Adrenal gland (tissue), 12 donors: ENCODE measurements around the gene HSF2BP. TPM values are rescaled to one million over a fixed set of nuclear protein-coding genes. Genes with fewer than 3 reads are reported as not detected.
"Not testable (repeated sequence)": the region's sequence is repeated elsewhere in the genome, so short reads cannot be mapped to it uniquely, and the experiment has no call there.

ENCODE experiments used
- DNase-seq, 7 donors: peaks; one replicate each; pipeline ENCODE4 v3.0.0-alpha.2; 2019 to 2020
- H3K27ac ChIP-seq, 5 donors: fragments of 200-600 bp; sonication (generic) in 4 of 5; 1 replicate in 3 of 5; 2 replicates in 2 of 5; pipeline versions ENCODE4 v1.5.1 to v1.8.0; 2016 to 2020; ENCODE audit warnings: mild to moderate bottlenecking in 1 of 5
- H3K27me3 ChIP-seq: fragments of 200-600 bp; 2 replicates; pipeline ENCODE4 v1.8.0; 2021
- H3K36me3 ChIP-seq, 2 donors: fragments of 200-600 bp; replicated peaks in 1 of 2; 1 replicate in 1 of 2; 2 replicates in 1 of 2; pipeline versions ENCODE4 v1.5.1 to v1.8.0; 2018 to 2022
- H3K4me1 ChIP-seq, 2 donors: fragments of 200-600 bp; replicated peaks in 1 of 2; 1 replicate in 1 of 2; 2 replicates in 1 of 2; pipeline versions ENCODE4 v1.5.1 to v1.8.0; 2018 to 2021
- H3K4me3 ChIP-seq, 4 donors: fragments of 200-600 bp; sonication (generic) in 3 of 4; one replicate each; pipeline ENCODE4 v1.5.1; 2016 to 2018
- H3K9me3 ChIP-seq, 3 donors: fragments of 200-600 bp; sonication (generic) in 1 of 3; replicated peaks in 1 of 3; 1 replicate in 2 of 3; 2 replicates in 1 of 3; pipeline versions ENCODE4 v1.5.1 to v1.8.0; 2016 to 2021
- POLR2A ChIP-seq, 2 donors: fragments of 450-650 bp; IDR thresholded peaks; one replicate each; pipeline ENCODE4 v1.6.1; 2017; ENCODE audit warnings: antibody characterized with exemption in 2 of 2, mild to moderate bottlenecking in 2 of 2, moderate library complexity in 1 of 2
- whole genome bisulfite sequencing, 4 donors: extraction: QIAGEN DNeasy Blood & Tissue Kit in 2 of 4; methylation state at CpG; one replicate each; pipeline versions ENCODE4 v1.1.5 to v1.1.7; 2013 to 2017; 5-methylcytosine and 5-hydroxymethylcytosine counted together
- intact Hi-C, 2 donors: fragments of 100-400 bp; cut with DNase I; formaldehyde crosslinking; loops; one replicate each; pipeline versions ENCODE4 v1.14.1 to v1.15.0; 2022 to 2023
- polyA plus RNA-seq, 3 donors: library from polyadenylated mRNA; stranded (reverse); fragments of 200-250 nt in 2 of 3; fragments of 350-450 nt in 1 of 3; fragmentation: Illumina TruSeq in 1 of 3; extraction: RNeasy Lipid Tissue Mini Kit (QIAGEN cat#74804) in 1 of 3; gene quantifications; one replicate each; pipeline ENCODE4 v1.2.3, GENCODE V29; 2013 to 2014
- total RNA-seq, 9 donors: library from RNA; depleted of rRNA in 4 of 9; stranded (reverse); fragments of >200 nt in 4 of 9; fragments of 120-200 nt in 1 of 9; fragmentation: NEBNext Ultra II Directional in 1 of 9; extraction: Animal tissue kit (Norgen Biotek cat#: 25700) in 1 of 9; gene quantifications; one replicate each; pipeline versions ENCODE4 v1.1.0 to v1.2.4, GENCODE V29; 2013 to 2023
- TF ChIP-seq, protein P1 (sequence below), 6 experiments: fragments of 450-650 bp in 4 of 6; fragments of 200-600 bp in 2 of 6; sonication (generic) in 1 of 6; IDR thresholded peaks; 1 replicate in 5 of 6; 2 replicates in 1 of 6; pipeline versions ENCODE4 v1.5.1 to v1.8.0; 2016 to 2021; ENCODE audit warnings: antibody characterized with exemption in 6 of 6, mild to moderate bottlenecking in 2 of 6, moderate library complexity in 1 of 6
- donor health status: healthy with polysubstance abuse.
- donor health status: Bipolar disorder and iron deficiency.
- donor health status: DM: yes; HTN: yes; CAD: no.
- donor health status: DM: no; HTN: no; CAD: no.
- donor health status: DM: no; HTN: no; CAD: no.
- donor health status: DM: yes; HTN: yes; CAD: no.

HSF2BP gene
- total and polyA plus RNA-seq, 12 donors: 0.23 to 1.5 (median 0.42) TPM; not detected in 2

DNA sequence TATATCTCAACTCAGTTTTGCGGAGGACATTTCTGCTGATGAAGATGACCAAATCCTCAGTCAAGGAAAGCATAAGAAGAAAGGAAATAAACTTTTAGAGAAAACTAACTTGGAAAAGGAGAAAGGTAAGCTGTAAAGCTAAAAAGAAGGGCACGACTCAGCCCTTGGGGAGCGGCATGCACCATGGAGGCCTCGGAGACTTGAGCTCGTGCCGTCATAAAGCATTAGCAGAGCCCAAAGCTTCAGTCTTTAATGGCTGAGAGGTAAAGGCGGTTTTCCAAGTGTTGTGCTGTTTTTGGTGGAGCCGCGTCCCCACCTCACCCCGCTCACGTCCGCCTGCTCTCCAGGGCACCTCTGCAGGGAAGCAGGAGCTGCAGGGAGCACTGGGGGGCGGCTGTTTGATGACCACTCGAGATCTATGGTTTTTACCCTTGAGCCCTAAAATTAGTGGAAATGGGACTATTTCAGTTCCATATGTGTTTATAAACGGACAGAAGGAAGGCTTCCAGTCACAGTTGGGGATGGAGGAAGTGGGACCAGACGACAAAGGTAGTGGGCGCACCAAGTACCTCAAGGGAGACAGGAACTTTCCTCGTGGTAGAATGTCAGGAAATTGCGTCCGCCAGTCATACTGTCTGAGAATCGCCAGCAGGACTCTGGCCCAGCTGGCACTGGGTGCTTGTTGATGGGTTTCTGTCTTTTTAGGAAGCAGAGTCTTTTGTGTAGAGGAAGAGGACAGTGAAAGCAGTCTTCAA is 27.7 kb upstream of the HSF2BP start:
- DNase-seq: no peak
- H3K9me3 ChIP-seq: no peaks in the 10 kb centered on the region
- TF ChIP-seq POLR2A (IDR thresholded peaks at IDR 0.05): no peak
- TF ChIP-seq, protein P1, sequence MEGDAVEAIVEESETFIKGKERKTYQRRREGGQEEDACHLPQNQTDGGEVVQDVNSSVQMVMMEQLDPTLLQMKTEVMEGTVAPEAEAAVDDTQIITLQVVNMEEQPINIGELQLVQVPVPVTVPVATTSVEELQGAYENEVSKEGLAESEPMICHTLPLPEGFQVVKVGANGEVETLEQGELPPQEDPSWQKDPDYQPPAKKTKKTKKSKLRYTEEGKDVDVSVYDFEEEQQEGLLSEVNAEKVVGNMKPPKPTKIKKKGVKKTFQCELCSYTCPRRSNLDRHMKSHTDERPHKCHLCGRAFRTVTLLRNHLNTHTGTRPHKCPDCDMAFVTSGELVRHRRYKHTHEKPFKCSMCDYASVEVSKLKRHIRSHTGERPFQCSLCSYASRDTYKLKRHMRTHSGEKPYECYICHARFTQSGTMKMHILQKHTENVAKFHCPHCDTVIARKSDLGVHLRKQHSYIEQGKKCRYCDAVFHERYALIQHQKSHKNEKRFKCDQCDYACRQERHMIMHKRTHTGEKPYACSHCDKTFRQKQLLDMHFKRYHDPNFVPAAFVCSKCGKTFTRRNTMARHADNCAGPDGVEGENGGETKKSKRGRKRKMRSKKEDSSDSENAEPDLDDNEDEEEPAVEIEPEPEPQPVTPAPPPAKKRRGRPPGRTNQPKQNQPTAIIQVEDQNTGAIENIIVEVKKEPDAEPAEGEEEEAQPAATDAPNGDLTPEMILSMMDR (IDR thresholded peaks at IDR 0.05): no peak
- H3K4me1 ChIP-seq: no peaks in the 10 kb centered on the region
- H3K27ac ChIP-seq: no peak overlapping the region
- intact Hi-C loops: no loop called here
- H3K36me3 ChIP-seq: peaks cover 0 to 95% of the 10 kb centered on the region in 2 donors
- no peak overlapping the region for H3K4me3 ChIP-seq
- WGBS, 4 donors: 87 to 94% (median 90%) methylated on average over 20 to 21 of the region's 21 CpGs
- H3K27me3 ChIP-seq: no peaks in the 10 kb centered on the region

DNA sequence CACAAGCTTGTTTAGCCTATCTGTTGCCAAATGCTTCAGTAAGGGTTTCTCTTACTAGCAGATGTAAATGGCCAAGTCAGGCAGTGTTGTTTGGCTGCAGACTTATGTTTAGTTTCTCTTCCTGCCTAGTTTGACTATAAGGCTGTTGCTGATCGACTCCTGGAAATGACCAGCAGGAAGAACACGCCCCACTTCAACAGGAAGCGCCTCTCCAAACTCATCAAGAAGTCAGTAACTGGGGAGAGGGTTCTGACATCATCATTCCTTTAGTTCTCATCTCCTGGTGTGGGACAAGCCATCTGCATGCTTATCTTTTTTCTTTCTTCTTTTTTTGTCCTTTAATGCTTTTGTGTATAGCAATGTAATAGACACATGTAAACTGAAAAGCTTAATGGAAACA is 25.1 kb upstream of the HSF2BP start:
- H3K4me3 ChIP-seq: no peak overlapping the region
- H3K9me3 ChIP-seq: no peaks in the 10 kb centered on the region
- no peak overlapping the region for H3K27ac ChIP-seq
- no peaks in the 10 kb centered on the region for H3K27me3 ChIP-seq
- TF ChIP-seq, protein P1 (IDR thresholded peaks at IDR 0.05): no peak
- TF ChIP-seq POLR2A (IDR thresholded peaks at IDR 0.05): no peak
- DNase-seq: no peak
- H3K36me3 ChIP-seq: peaks cover 0 to 81% of the 10 kb centered on the region in 2 donors
- H3K4me1 ChIP-seq: no peaks in the 10 kb centered on the region
- intact Hi-C loops: no loop called here
- WGBS, 4 donors: 59 to 80% (median 77%) methylated on average over 3 of the region's 3 CpGs

DNA sequence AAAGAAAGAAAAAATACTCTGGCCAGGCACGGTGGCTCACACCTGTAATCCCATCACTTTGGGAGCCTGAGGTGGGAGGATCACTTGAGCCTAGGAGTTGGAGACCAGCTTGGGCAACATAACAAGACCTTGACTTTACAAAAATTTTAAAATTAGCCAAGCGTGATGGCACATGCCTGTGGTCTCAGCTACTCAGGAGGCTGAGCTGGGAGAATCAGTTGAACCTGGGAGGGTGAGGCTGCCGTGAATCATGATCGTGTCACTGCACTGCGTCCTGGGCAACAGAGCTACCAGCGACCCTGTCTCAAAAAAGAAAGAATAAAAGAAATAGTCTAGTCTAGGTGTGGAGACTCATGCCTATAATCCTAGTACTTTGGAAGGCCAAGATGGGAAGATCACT is 22.4 kb upstream of the HSF2BP start:
- intact Hi-C loops: no loop called here
- WGBS, 4 donors: 93 to 98% (median 95%) methylated on average over 6 of the region's 6 CpGs
- no peak overlapping the region for H3K4me3 ChIP-seq
- H3K36me3 ChIP-seq: peaks cover 0 to 72% of the 10 kb centered on the region in 2 donors
- H3K4me1 ChIP-seq: no peaks in the 10 kb centered on the region
- no peaks in the 10 kb centered on the region for H3K9me3 ChIP-seq
- DNase-seq: no peak
- no peak for TF ChIP-seq POLR2A (IDR thresholded peaks at IDR 0.05)
- TF ChIP-seq, protein P1 (IDR thresholded peaks at IDR 0.05): no peak
- no peak overlapping the region for H3K27ac ChIP-seq
- no peaks in the 10 kb centered on the region for H3K27me3 ChIP-seq

DNA sequence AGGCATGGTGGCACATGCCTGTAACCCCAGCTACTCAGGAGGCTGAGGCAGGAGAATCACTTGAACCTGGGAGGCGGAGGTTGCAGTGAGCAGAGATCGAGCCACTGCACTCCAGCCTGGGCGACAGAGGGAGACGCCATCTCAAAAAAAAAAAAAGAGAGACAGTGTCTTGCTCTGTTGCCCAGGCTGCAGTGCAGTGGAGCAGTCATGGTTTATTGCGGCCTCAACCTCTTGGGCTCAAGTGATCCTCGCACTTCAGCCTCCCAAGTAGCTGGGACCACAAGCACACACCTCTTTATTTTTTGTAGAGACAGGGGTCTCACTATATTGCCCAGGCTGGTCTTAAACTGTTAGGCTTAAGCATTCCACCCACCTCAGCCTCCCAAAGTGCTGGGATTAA is 21.1 kb upstream of the HSF2BP start:
- peaks cover 0 to 72% of the 10 kb centered on the region in 2 donors for H3K36me3 ChIP-seq
- DNase-seq, H3K27ac ChIP-seq, H3K27me3 ChIP-seq, H3K9me3 ChIP-seq, intact Hi-C loops, H3K4me3 ChIP-seq, H3K4me1 ChIP-seq: not testable (repeated sequence)
- WGBS, 4 donors: 80 to 91% (median 84%) methylated on average over 6 of the region's 6 CpGs

DNA sequence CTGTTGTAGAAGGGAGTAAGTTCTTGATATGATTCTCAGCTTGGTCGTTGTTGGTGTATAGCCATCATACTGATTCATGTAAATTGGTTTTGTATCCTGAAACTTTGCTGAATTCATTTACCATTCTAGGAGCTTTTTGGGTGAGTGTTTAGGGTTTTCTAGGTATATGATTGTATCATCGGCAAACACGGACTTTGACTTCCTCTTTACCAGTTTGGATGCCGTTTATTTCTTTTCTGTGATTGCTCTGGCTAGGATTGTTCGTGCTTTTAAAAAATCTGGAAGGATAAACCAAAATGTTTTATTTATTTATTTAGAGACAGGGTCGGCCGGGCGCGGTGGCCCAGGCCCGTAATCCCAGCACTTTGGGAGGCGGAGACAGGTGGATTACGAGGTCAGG is 20.7 kb upstream of the HSF2BP start:
- TF ChIP-seq, protein P1 (IDR thresholded peaks at IDR 0.05): no peak
- no peak for TF ChIP-seq POLR2A (IDR thresholded peaks at IDR 0.05)
- DNase-seq: no peak
- Histone ChIP-seq H3K36me3 (peaks cover 0 to 72% of the 10 kb centered on the region in 2 donors), H3K27ac (no peak overlapping the region), H3K4me3 (no peak overlapping the region), H3K4me1 (no peaks in the 10 kb centered on the region), H3K27me3 (no peaks in the 10 kb centered on the region), H3K9me3 (no peaks in the 10 kb centered on the region)
- WGBS, 4 donors: 97 to 99% (median 97%) methylated on average over 12 of the region's 12 CpGs
- intact Hi-C loops: no loop called here
